HG03095 (cell line): Measurements from ENCODE around the gene WFDC1.

Experiments used
- ATAC-seq: cut with Tn5 transposase; IDR thresholded peaks from one replicate; pipeline ENCODE4 v1.9.1; 2021; ENCODE audit warnings: moderate library complexity; ENCODE audit not compliant: unreplicated experiment

The WFDC1 gene

DNA sequence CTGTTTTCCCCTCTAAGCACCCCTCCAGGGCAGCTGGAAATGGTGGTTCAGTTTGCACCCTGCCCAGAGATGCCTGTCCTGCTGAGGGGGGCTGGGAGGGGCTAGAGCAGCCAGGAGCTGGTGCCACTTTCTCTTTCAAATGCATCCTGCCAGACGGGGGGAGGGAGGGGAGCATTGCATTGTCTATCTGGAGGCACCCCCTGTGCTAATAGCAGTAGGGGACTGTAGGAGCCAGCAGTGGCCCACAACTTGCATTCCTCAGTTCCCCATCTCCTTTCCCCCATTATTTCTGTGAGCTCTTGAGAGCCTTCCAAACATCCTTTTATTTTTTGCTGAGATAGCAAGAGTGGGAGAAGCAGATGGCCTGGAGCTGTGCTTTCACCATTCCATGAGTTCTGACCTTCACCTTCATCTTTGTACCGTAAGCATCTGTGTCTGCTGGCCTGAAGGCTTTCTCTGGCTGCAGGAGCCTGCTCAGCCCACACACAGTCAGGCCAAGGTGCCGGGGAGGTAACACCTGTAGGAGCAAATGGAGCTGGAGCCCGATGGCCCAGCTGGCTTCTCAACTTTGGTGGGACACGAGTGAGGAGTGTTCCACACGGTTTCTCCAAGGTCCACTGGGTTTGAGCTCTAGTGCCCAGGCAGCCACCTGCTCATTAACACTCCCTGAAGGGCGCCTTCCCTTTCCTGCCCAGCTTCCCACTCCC lies 5.2 kb downstream of the WFDC1 start:
- no peak for ATAC-seq

DNA sequence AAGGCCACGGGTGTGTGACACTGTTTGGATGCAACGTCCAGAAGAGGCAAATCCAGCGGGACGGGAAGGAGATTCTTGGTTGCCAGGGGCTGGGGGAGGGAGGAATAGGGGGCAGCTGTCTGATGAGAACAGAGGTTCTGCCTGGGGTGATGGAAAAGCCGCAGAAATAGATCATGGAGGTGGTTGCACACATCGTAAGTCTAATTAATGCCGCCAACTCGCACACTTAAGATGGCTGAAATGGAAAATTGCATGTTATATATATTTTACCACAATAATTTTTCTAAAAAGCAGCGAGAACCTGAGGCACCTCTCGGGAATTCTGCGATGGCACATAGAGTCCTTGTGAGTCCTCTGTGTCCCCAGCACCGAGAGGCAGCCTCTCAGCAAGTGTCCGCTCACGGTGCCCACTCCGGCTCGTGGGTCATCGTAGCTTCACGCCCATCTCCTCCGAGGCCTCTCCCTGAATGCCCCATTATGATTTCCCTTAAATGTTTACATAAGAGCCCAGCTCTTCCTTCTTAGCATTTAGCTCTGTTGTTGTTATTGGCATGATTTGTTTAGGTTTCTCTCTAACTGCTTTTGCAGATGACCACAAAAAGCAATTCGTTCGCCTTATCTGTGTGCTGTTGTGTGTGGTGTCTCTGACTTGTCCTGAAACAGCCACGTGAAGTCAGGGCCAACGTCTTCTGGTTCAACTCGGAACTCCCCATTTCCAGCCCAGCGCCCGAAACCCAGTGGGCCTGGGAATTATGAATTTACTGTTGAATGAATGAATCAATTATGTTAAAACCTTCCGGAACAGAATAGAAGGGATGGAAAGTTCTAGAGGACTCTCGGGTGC lies 7.7 kb downstream of the WFDC1 start:
- ATAC-seq = no peak

DNA sequence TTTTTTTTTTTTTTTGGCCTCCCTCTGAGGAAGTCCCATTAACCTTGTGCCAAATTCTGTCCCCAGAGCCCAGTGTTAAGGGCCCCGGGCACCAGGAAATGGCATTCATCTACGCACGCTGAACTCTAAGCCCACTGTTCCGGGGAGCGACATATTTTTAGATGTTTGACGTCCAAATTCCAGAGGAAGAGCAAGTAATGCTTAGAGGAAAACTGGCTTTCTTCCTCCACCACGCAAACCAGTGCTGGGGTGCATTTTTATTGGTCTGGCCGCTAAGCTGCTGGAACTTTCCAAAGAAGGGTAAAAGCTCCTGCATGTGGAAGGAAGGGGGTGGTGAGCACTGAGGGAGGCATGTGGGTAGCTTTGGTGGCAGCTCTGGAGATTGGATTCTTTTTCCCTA lies 8.3 kb downstream of the WFDC1 start:
- no peak for ATAC-seq

DNA sequence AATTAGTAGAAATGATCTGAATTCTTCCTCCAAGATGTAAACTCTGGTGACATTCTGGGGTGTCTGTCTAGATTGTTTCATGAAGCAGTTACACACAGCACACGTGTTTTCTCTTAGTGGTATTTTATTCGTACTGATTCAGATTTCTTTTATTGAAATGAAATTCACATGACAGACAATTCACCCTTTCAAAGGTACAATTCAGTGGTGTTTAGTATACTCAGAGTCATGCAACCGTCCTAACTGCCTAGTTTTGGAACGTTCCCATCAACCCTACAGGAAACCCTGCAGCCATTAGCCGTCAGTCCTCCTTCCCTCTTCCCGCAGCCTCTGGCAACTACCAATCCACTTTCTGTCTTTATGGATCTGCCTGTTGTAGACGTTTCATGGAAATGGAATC lies 8.8 kb downstream of the WFDC1 start:
- ATAC-seq = no peak

DNA sequence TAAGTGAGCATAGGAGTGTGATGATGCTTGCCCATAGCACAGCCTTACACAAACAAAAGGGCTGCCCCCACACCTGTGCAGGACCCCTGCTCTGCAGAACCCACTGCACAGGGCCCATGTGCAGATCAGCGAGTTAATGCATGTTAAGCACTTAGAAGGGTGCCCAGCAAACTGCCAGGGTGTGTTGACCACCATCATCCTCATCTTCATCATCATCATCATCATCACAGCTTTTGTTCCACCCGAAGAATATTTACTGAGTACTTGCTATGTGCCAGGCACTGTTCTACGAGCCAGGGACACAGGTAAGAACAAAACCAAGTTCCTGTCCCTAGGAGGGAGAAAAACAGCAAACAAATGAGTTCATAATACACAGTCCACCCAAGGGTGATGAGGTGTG lies 11.9 kb downstream of the WFDC1 start:
- ATAC-seq = no peak

DNA sequence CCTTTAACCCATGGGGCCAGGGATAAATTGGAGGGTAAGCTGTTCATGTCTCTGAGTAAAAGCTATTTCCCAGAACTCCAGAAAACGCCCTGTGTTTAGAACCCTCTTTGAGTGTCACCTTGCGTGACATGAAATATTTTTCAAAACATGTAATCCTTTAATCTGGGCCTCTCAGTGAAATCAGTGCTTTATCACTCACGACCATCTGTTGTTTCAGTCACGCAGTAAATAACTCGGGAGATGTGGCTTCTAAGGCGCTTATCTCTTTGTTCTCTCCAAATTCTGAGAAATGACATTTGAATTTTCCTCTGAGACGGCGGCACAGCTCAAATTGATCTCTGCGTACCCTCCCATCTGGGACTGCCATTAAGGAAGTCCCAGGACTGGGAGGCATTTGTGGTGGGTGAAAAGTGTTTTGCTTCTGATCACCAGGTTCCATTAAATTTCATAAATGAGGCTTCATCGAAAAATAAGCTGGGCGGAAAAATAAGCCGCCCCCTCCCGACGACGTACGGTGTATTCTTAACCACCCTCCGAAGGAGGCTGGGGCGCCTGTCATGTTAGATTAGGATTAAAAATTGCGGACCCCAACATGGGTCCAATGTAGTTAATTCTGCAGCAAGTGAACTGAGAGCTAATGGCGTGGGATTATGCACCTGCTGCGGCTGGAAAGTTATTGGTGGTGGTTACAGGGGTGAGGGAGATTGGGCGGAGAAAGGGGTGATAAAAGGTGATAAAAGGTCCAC lies 12.7 kb downstream of the WFDC1 start:
- ATAC-seq = no peak

DNA sequence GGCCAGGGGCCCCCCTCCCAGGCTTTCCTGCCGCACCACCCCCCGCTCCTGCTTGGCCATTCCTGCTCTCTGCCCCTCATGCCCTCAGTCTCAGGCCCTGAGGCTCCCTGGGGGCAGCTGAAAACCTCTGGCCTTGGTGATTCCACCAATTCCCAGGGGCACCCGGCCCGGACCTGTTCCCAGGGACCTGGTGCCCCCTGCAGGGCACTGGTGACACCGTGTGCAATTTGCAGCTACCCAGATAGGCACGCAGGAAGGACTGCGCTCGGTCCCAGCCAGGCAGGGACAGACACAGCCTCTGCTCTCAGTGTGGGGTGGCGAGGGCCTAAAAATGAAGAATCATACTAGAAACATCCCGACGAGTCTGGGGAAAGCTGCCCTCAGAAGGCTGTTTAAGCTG lies 13.4 kb downstream of the WFDC1 start:
- no peak for ATAC-seq

DNA sequence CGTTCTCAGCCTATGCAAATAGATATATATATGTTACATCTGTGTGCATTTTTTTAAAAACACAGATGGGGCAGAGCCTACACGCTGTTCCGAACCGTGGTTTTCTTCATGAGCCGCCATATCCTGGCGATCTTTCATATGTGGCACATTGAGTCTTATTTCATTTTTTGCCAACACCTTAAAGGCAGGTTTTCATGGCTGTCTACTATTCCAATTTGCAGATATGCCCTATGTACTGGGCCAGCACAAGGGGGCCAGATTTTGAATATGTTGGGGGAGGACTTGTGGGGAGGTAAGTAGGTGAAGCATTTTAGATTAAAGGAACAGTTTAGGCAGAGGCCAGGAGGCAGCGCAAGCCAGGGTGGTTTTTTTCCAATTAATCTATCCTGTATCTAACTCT lies 16.0 kb downstream of the WFDC1 start:
- no peak for ATAC-seq

DNA sequence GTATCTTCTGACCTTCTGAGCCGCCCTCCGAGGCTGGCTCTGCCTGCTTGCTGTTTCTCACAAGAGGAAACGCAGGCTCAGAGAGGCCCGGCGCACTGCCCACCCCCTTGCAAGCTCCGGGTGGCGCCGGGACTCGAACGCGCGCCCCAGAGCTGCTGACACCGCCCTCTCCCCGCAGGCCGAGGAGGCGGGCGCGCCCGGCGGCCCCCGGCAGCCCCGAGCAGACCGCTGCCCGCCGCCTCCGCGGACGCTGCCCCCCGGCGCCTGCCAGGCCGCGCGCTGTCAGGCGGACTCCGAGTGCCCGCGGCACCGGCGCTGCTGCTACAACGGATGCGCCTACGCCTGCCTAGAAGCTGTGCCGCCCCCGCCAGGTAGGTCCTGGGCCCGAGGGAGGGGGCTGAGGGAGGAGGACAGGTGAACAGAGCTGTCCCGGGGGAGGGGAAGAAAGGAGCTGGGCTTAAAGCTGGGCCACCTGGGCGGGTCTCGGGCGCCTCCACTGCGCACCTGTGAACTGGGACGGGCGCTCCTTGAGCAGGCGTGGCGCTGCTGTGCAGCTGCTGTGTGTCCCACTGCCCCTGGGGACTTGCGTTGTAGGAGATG lies 18.2 kb downstream of the WFDC1 start:
- no peak for ATAC-seq

DNA sequence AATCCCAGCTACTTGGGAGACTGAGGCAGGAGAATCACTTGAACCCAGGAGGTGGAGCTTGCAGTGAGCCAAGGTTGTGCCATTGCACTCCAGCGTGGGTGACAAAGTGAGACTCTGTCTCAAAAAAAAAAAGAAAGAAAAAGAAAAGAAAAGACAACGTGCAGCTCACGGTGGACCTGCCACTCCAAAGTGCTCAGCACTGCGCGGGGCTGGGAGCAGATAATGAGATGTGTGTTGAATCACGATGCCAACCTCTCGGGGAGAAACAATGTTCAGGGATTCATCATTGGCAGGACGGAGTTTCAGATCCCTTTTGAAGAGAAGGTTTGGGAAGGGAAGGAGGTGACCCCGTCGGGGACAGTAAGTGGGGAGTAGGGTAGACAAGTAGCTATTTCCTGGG lies 19.2 kb downstream of the WFDC1 start:
- ATAC-seq = no peak

DNA sequence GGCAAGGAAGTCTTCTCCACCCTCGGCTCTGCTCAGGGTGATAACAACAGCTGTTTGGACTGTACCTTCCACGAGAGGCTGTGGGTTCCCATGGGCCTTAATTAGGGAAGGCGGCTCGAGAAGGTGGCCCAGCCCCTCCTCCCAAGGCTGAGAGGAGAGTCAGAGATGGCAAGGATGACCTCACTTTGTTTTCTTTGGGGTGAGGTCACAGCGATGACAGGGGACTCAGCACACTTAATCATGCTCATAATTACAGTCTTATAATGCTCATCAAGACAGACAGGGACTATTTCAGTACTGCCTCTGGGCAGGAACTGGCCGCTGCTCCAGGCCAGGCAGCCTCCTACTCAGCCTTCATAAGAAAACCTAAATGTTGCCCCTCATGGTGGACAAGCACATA lies 19.7 kb downstream of the WFDC1 start:
- no peak for ATAC-seq

DNA sequence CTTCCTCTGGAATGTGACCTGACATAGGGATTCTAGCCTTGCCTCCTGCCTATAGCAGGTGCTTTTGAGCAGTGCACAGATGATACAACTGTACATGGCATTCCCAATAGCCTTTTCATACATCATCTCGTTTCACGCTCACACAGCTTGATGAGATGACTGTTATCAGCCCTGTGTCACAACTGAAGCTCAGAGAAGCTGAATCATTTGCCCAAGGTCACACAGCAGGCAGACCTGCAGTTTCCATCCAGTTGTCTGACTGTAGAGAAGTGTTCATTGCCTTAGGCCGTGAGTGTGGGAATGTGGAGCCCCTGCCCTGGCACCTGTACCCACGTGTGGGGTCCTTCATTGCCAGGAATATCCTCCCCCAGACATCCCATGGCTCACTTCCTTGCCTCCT lies 20.1 kb downstream of the WFDC1 start:
- no peak for ATAC-seq

DNA sequence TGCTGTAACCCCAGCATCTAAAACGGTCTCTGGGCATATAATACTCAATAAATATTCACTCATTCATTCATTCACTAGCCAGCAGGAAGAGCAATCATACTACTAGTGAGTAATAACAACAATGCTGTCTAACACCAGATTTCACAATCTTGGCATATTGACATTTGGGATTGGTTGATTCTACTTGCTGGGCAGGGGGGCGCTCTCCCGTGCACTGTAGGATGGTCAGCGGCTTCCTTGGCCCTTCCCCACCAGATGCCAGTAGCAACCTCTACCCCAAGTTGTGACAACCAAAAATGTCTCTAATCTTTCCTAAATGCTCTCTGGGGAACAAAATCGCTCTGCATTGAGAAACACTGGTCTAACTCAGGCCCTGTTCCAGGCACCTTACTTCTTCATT lies 20.7 kb downstream of the WFDC1 start:
- no peak for ATAC-seq

DNA sequence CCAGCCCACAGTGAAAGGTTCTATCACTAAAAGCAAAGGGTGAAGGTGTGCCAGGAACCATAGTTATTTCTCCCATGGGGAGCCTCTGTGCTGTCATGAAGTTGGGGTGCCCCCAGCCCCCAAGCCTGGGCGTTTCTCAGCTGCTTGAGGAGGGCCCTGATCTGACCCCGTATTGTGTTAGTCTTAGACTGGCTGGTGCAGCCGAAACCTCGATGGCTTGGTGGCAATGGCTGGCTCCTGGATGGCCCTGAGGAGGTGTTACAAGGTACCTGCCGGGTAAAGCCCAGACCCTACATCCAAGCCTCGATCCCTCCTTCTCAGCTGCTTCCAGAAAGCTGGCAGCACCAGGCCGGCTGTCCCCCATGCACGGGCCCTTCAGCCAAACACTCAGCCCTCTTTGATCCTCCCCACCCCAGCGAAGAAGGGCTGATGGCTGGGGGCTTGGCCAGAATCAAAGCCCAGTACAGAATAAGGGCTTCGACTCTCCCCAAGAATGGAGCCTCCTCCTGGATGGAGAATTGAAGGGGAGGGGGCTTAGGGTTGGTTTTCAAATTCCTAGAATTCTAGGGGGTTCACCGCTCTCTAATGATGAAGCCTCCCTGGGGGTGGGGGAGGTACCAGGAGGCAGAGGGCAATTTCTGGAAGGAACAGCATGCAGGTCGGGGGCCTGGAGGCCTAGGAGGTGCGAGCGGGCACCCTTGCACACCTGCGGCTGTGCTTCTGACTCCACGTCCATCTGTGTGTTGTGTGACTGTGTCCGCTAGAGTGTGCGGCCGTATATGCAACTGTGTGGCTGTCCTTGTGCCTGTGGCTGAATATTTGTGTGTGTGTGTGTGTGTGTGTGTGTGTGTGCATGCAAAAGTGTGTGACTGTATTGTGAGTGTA lies 23.7 kb downstream of the WFDC1 start:
- ATAC-seq = no peak

DNA sequence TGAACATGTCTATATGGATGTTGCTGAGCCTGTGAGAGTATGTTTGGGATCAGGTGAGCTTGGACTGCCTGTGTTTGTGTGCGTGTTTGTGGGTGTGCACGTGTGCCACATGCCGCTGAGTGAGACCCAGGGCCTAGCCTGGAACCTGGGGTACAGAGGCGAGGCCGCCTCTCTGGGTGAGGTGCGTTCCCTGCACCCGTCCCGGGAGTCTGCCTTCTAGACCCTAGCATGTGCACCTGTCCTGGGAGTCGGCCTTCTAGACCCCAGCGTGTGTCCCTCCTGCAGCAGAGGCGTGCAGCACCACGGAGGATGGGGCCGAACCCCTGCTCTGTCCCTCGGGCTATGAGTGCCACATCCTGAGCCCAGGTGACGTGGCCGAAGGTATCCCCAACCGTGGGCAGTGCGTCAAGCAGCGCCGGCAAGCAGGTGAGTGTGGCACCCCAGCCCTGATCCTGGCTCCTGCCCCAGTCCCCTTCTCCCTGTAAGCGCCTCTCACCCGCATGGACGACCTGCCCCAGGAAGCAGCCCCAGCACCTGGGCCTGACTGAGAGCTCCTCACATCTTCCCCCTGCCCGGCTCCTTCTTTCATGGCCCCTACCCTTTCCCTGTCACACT lies 24.6 kb downstream of the WFDC1 start:
- no peak for ATAC-seq

DNA sequence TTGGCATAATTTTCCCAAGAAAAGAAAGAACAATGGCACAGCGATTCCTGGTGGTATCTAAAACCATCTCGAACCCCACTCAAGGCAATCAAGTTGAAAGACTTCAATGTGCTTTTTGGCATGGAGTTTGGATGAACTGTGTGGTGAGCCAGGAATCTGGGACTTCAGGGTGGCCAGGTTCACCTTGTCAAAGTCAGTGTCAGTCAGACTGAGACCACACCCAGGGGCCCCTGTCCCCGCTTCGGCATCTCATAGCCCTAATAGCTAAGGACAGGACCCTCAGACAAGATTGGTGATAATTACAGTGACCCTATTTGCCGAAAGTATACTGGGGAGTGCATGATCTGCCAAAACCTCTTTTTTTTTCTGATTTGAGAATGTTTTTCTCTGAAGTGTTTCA lies 25.8 kb downstream of the WFDC1 start:
- ATAC-seq = no peak

DNA sequence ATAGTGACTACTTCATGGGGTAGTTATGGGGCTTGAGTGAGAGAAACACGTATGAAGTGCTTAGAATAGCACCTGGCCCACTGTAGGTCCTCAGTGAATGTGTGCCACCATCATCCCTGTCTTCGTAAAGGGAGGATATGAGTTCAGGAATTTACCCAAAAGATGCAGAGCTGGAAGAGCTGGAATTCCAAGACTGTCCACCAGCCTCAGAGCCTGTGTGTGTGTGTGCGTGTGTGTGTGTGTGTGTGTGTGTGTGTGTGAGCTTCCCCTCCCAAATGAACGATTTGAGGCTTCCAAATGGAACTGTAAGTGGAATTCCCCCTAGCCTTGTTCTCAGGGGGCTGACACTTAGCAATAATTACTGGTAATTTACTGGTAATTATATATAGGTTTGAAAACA lies 27.3 kb downstream of the WFDC1 start:
- ATAC-seq = no peak

DNA sequence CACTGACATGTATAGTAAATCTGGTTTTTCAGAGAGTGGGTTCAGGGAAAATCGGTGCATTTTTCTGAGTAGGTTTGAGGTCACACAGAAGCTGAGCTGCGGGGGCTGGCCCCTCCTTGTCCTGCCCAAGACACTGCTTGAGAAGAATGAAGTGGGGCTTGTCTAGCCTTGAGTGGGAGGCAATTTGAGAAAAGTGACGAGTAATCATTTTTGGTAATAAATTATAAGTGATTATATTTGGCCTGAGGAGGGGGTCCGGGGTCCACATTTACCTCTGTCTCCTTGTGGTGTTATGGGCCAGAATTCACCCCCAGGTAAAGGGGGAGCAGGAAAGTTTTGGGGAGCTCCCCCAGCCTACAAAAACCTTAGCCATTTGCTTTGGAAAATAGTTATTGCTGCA lies 28.1 kb downstream of the WFDC1 start:
- ATAC-seq = no peak

DNA sequence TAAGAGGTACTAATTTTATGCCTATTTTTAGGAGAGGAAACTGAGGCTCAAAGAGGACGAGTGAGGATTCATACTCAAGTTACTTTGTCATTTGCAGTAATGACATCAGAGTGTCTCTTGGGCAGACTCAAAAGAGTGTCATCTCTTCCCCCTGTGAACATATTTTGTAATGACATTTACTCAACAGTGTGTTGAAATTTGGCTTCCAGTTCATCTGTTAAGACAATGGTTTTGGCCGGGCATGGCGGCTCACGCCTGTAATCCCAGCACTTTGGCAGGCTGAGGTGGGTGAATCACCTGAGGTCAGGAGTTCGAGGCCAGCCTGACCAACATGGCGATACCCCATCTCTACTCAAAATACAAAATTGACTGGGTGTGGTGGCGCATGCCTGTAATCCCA lies 28.9 kb downstream of the WFDC1 start:
- no peak for ATAC-seq
